WTC11 (cell line): ENCODE measurements around the gene CT83. TPM values are rescaled to one million over a fixed set of nuclear protein-coding genes. Genes with fewer than 3 reads are reported as not detected.

Experiments used
- ATAC-seq: fragments of 200-7000 bp; cut with Tn5 transposase; 2 replicates; pipeline ENCODE4 v1.10.0; 2021; ENCODE audit warnings: mild to moderate bottlenecking, moderate library complexity
- CTCF ChIA-PET: fragments of 300-600 bp; sonication (Branson Sonifier 250); formaldehyde crosslinking; loops from one replicate; lab custom pipeline; 2021; ENCODE audit warnings: antibody characterized with exemption; lab: Charles Lee
- POLR2A ChIA-PET: fragments of 350-600 bp; sonication (Branson Sonifier 250); formaldehyde crosslinking; loops from one replicate; lab custom pipeline; 2021; ENCODE audit warnings: antibody characterized with exemption; lab: Charles Lee
- DNase-seq: peaks from one replicate; pipeline ENCODE4 v3.0.0; 2021; ENCODE audit warnings: low spot score
- H3K27ac Mint-ChIP-seq: 2 replicates; pipeline ENCODE4 v1.8.0; 2021; ENCODE audit warnings: mixed read lengths
- H3K27me3 Mint-ChIP-seq: 2 replicates; pipeline ENCODE4 v1.8.0; 2021; ENCODE audit warnings: low read depth, mild to moderate bottlenecking, moderate library complexity, mixed read lengths
- H3K36me3 Mint-ChIP-seq: 2 replicates; pipeline ENCODE4 v1.8.0; 2021; ENCODE audit warnings: mixed read lengths
- H3K4me1 Mint-ChIP-seq: 2 replicates; pipeline ENCODE4 v1.8.0; 2022; ENCODE audit warnings: mixed read lengths
- H3K4me3 Mint-ChIP-seq: 2 replicates; pipeline ENCODE4 v1.8.0; 2021; ENCODE audit warnings: mild to moderate bottlenecking, moderate library complexity, mixed read lengths
- H3K9me3 Mint-ChIP-seq: 2 replicates; pipeline ENCODE4 v1.8.0; 2021; ENCODE audit warnings: mixed read lengths
- CBFB ChIP-seq: sonication (generic); formaldehyde crosslinking; IDR thresholded peaks from 2 replicates; pipeline ENCODE4 v1.8.1; 2022; ENCODE audit warnings: mild to moderate bottlenecking, low read depth, missing genetic modification reagents
- CREM ChIP-seq: sonication (generic); formaldehyde crosslinking; IDR thresholded peaks from 2 replicates; pipeline ENCODE4 v1.8.1; 2022; ENCODE audit warnings: mild to moderate bottlenecking, missing genetic modification reagents, moderate library complexity
- JUN ChIP-seq: sonication (generic); formaldehyde crosslinking; IDR thresholded peaks from 2 replicates; pipeline ENCODE4 v1.8.0; 2023; ENCODE audit warnings: mild to moderate bottlenecking, missing genetic modification reagents
- NFYB ChIP-seq: sonication (generic); formaldehyde crosslinking; conservative IDR thresholded peaks from 2 replicates; pipeline ENCODE4 v1.8.0; 2022; ENCODE audit warnings: low read depth, missing genetic modification reagents
- RELA ChIP-seq: sonication (generic); formaldehyde crosslinking; IDR thresholded peaks from 2 replicates; pipeline ENCODE4 v1.8.1; 2022; ENCODE audit warnings: missing genetic modification reagents, mild to moderate bottlenecking, borderline replicate concordance
- RORB ChIP-seq: fragments of 250-450 bp; sonication (Bioruptor Pico); IDR thresholded peaks from 2 replicates; pipeline ENCODE4 v1.9.0; 2021; ENCODE audit warnings: mild to moderate bottlenecking
- SOX15 ChIP-seq: fragments of 250-450 bp; sonication (Bioruptor Pico); IDR thresholded peaks from 2 replicates; pipeline ENCODE4 v1.9.0; 2021; ENCODE audit warnings: mild to moderate bottlenecking
- SP1 ChIP-seq: sonication (generic); formaldehyde crosslinking; conservative IDR thresholded peaks from 2 replicates; pipeline ENCODE4 v1.8.1; 2022; ENCODE audit warnings: missing genetic modification reagents
- TEAD1 ChIP-seq: sonication (generic); formaldehyde crosslinking; IDR thresholded peaks from 2 replicates; pipeline ENCODE4 v1.8.0; 2022; ENCODE audit warnings: mild to moderate bottlenecking, missing genetic modification reagents
- ZNF121 ChIP-seq: sonication (generic); formaldehyde crosslinking; IDR thresholded peaks from 2 replicates; pipeline ENCODE4 v1.8.0; 2023; ENCODE audit warnings: missing genetic modification reagents
- ZNF138 ChIP-seq: sonication (generic); formaldehyde crosslinking; conservative IDR thresholded peaks from 2 replicates; pipeline ENCODE4 v1.8.1; 2022; ENCODE audit warnings: mild to moderate bottlenecking, moderate library complexity, missing genetic modification reagents
- ZNF219 ChIP-seq: sonication (generic); formaldehyde crosslinking; IDR thresholded peaks from 2 replicates; pipeline ENCODE4 v1.8.0; 2023; ENCODE audit warnings: missing genetic modification reagents, mild to moderate bottlenecking, borderline replicate concordance
- ZNF263 ChIP-seq: sonication (generic); formaldehyde crosslinking; IDR thresholded peaks from 2 replicates; pipeline ENCODE4 v1.8.1; 2022; ENCODE audit warnings: low read depth, mild to moderate bottlenecking, moderate library complexity, missing genetic modification reagents
- total RNA-seq: library from RNA; stranded (reverse); gene quantifications from 3 replicates; pipeline ENCODE4 v1.2.3, GENCODE V29; 2021
- TF ChIP-seq, protein P1 (sequence below): sonication (generic); formaldehyde crosslinking; IDR thresholded peaks from 2 replicates; pipeline ENCODE4 v1.8.0; 2023; ENCODE audit warnings: missing genetic modification reagents, mild to moderate bottlenecking, borderline replicate concordance
- TF ChIP-seq, protein P2 (sequence below): sonication (generic); formaldehyde crosslinking; IDR thresholded peaks from 2 replicates; pipeline ENCODE4 v1.8.0; 2022; ENCODE audit warnings: mild to moderate bottlenecking, missing genetic modification reagents
- TF ChIP-seq, protein P3 (sequence below): fragments of 250-450 bp; sonication (Bioruptor Pico); conservative IDR thresholded peaks from 2 replicates; pipeline ENCODE4 v1.9.0; 2021; ENCODE audit warnings: mild to moderate bottlenecking
- TF ChIP-seq, protein P4 (sequence below): sonication (generic); formaldehyde crosslinking; IDR thresholded peaks from 2 replicates; pipeline ENCODE4 v1.8.1; 2022; ENCODE audit warnings: low read depth, missing genetic modification reagents, borderline replicate concordance
- TF ChIP-seq, protein P5 (sequence below): sonication (generic); formaldehyde crosslinking; conservative IDR thresholded peaks from 2 replicates; pipeline ENCODE4 v1.8.1; 2022; ENCODE audit warnings: mild to moderate bottlenecking, missing genetic modification reagents
- TF ChIP-seq, protein P6 (sequence below): fragments of 250-450 bp; sonication (Bioruptor Pico); IDR thresholded peaks from 2 replicates; pipeline ENCODE4 v1.9.0; 2021; ENCODE audit warnings: mild to moderate bottlenecking
- TF ChIP-seq, protein P7 (sequence below): fragments of 250-450 bp; sonication (Bioruptor Pico); IDR thresholded peaks from 2 replicates; pipeline ENCODE4 v1.9.0; 2021; ENCODE audit warnings: mild to moderate bottlenecking

The CT83 gene
- total RNA-seq, 1 experiment from 2014 or later: not detected

DNA sequence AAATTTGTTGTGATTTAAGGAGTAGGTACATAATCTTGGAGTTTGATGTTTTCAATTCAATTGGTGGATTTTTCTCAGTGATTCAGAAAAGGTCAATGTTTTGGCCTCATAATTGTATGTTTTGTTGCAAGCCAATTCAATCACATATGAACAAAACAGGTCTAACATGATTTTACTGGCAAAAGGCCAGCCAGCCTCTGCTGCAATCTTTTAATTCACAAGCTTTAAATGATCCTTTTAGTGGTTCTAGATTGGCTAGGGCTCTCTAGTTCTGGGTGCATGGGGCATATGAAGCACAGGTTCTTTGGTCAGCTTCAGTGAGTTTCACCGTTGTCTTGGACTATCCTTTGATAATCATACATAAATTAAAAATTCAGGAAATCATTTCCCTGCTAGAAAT, 45.6 kb downstream of the CT83 start (continued):
- TF ChIP-seq, protein P1, sequence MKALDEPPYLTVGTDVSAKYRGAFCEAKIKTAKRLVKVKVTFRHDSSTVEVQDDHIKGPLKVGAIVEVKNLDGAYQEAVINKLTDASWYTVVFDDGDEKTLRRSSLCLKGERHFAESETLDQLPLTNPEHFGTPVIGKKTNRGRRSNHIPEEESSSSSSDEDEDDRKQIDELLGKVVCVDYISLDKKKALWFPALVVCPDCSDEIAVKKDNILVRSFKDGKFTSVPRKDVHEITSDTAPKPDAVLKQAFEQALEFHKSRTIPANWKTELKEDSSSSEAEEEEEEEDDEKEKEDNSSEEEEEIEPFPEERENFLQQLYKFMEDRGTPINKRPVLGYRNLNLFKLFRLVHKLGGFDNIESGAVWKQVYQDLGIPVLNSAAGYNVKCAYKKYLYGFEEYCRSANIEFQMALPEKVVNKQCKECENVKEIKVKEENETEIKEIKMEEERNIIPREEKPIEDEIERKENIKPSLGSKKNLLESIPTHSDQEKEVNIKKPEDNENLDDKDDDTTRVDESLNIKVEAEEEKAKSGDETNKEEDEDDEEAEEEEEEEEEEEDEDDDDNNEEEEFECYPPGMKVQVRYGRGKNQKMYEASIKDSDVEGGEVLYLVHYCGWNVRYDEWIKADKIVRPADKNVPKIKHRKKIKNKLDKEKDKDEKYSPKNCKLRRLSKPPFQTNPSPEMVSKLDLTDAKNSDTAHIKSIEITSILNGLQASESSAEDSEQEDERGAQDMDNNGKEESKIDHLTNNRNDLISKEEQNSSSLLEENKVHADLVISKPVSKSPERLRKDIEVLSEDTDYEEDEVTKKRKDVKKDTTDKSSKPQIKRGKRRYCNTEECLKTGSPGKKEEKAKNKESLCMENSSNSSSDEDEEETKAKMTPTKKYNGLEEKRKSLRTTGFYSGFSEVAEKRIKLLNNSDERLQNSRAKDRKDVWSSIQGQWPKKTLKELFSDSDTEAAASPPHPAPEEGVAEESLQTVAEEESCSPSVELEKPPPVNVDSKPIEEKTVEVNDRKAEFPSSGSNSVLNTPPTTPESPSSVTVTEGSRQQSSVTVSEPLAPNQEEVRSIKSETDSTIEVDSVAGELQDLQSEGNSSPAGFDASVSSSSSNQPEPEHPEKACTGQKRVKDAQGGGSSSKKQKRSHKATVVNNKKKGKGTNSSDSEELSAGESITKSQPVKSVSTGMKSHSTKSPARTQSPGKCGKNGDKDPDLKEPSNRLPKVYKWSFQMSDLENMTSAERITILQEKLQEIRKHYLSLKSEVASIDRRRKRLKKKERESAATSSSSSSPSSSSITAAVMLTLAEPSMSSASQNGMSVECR (CRISPR knock-in tag): no peak
- TF ChIP-seq ZNF219 (CRISPR knock-in tag) (no peak), TEAD1 (CRISPR knock-in tag) (no peak), CBFB (no peak), NFYB (CRISPR knock-in tag) (no peak)
- TF ChIP-seq, protein P2, sequence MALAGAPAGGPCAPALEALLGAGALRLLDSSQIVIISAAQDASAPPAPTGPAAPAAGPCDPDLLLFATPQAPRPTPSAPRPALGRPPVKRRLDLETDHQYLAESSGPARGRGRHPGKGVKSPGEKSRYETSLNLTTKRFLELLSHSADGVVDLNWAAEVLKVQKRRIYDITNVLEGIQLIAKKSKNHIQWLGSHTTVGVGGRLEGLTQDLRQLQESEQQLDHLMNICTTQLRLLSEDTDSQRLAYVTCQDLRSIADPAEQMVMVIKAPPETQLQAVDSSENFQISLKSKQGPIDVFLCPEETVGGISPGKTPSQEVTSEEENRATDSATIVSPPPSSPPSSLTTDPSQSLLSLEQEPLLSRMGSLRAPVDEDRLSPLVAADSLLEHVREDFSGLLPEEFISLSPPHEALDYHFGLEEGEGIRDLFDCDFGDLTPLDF: no peak
- TF ChIP-seq, protein P3, sequence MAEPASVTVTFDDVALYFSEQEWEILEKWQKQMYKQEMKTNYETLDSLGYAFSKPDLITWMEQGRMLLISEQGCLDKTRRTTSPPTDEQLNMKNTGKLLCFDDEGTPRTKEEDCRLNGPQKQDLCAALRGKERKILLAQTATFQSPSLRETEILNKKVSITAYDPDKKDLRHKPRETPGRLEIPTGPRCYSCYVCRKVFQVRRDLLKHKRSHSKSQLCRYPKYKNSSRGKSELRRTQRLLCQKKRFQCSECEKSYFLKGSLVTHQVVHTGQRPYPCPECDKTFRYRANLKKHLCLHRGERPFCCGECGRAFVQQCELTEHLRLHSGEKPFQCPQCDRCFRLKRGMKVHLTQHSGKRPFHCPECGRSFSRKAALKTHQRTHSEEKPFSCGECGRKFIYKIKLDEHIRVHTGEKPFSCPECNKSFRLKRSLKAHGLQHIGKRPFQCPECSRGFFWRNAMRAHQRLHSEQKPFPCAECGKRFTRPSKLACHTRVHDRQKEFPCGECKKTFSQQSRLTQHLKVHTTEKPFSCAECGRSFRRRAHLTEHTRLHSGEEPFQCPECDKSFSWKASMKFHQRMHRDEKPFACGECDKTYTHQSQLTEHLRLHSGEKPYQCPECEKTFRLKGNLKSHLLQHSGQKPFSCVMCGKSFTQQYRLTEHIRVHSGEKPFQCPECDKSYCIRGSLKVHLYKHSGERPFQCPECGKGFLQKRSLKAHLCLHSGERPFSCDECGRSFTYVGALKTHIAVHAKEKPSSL (CRISPR knock-in tag): no peak

DNA sequence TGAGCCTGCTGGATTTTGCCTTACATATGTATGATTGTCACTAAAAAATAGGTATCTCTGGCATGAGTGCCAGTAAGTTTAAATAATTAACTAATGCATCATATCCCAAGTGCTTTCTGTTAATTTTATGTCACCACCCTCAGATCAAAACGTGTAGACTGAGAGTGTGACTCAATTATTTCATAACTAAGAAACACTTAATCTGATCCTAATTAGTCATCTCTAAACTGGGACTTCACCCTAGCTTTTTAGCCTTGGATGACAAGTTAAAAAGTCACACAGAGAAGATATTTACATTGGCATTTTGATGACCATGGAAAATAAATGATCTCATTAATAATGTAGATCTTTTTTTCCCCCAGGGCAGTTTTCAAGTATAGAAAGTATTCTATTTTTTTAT, 49.5 kb downstream of the CT83 start:
- Mint-ChIP-seq H3K4me3 (no peak overlapping the region), H3K27me3 (no peaks in the 10 kb centered on the region), H3K27ac (no peak overlapping the region), H3K36me3 (peaks cover 14% of the 10 kb centered on the region), H3K9me3 (peaks cover 25% of the 10 kb centered on the region), H3K4me1 (no peaks in the 10 kb centered on the region)
- ATAC-seq: no peak
- POLR2A ChIA-PET: no interaction called here
- DNase-seq: no peak
- CTCF ChIA-PET: no interaction called here
- TF ChIP-seq, protein P4, sequence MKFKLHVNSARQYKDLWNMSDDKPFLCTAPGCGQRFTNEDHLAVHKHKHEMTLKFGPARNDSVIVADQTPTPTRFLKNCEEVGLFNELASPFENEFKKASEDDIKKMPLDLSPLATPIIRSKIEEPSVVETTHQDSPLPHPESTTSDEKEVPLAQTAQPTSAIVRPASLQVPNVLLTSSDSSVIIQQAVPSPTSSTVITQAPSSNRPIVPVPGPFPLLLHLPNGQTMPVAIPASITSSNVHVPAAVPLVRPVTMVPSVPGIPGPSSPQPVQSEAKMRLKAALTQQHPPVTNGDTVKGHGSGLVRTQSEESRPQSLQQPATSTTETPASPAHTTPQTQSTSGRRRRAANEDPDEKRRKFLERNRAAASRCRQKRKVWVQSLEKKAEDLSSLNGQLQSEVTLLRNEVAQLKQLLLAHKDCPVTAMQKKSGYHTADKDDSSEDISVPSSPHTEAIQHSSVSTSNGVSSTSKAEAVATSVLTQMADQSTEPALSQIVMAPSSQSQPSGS (CRISPR knock-in tag): no peak
- TF ChIP-seq RORB (CRISPR knock-in tag): no peak
- TF ChIP-seq ZNF121 (CRISPR knock-in tag): no peak
- TF ChIP-seq, protein P5, sequence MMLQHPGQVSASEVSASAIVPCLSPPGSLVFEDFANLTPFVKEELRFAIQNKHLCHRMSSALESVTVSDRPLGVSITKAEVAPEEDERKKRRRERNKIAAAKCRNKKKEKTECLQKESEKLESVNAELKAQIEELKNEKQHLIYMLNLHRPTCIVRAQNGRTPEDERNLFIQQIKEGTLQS: no peak
- no peak for TF ChIP-seq RELA (CRISPR knock-in tag)
- TF ChIP-seq, protein P1 (CRISPR knock-in tag): no peak
- TF ChIP-seq SP1: no peak
- TF ChIP-seq, protein P6, sequence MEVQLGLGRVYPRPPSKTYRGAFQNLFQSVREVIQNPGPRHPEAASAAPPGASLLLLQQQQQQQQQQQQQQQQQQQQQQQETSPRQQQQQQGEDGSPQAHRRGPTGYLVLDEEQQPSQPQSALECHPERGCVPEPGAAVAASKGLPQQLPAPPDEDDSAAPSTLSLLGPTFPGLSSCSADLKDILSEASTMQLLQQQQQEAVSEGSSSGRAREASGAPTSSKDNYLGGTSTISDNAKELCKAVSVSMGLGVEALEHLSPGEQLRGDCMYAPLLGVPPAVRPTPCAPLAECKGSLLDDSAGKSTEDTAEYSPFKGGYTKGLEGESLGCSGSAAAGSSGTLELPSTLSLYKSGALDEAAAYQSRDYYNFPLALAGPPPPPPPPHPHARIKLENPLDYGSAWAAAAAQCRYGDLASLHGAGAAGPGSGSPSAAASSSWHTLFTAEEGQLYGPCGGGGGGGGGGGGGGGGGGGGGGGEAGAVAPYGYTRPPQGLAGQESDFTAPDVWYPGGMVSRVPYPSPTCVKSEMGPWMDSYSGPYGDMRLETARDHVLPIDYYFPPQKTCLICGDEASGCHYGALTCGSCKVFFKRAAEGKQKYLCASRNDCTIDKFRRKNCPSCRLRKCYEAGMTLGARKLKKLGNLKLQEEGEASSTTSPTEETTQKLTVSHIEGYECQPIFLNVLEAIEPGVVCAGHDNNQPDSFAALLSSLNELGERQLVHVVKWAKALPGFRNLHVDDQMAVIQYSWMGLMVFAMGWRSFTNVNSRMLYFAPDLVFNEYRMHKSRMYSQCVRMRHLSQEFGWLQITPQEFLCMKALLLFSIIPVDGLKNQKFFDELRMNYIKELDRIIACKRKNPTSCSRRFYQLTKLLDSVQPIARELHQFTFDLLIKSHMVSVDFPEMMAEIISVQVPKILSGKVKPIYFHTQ: no peak
- no peak for TF ChIP-seq JUN (CRISPR knock-in tag)
- TF ChIP-seq, protein P7, sequence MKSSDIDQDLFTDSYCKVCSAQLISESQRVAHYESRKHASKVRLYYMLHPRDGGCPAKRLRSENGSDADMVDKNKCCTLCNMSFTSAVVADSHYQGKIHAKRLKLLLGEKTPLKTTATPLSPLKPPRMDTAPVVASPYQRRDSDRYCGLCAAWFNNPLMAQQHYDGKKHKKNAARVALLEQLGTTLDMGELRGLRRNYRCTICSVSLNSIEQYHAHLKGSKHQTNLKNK (CRISPR knock-in tag): no peak
- no peak for TF ChIP-seq ZNF263
- TF ChIP-seq CREM (CRISPR knock-in tag): no peak
- TF ChIP-seq ZNF138 (CRISPR knock-in tag): no peak
- no peak for TF ChIP-seq SOX15 (CRISPR knock-in tag)
